NCI-H2196 treated with DMSO at 0.1 percent for 48 hours (cell line): ENCODE measurements around the gene LRFN4.

Experiments
- DNase-seq: peaks from one replicate; lab custom pipeline; 2025; ENCODE audit not compliant: unreplicated experiment; lab: John Stamatoyannopoulos, UW

Gene LRFN4

DNA sequence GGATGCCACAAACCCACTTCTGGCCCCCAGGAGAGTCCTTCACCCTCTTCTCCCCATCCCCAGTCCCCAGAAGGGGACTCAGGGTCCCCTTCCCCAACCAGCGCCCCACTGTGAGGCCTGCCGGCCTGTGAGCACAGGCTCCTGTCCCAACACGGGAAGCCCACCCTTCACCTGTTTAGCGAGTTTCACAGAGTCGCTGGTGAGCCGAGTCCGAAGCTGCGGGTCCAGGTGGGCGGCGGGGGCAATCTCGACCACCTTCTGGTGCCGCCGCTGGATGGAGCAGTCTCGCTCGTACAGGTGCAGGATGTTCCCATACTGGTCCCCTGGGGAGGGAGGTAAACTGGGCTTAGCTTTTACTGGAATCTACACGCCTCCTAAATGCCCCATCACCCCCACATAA, 13.3 kb downstream of the LRFN4 start:
- no peak for DNase-seq

DNA sequence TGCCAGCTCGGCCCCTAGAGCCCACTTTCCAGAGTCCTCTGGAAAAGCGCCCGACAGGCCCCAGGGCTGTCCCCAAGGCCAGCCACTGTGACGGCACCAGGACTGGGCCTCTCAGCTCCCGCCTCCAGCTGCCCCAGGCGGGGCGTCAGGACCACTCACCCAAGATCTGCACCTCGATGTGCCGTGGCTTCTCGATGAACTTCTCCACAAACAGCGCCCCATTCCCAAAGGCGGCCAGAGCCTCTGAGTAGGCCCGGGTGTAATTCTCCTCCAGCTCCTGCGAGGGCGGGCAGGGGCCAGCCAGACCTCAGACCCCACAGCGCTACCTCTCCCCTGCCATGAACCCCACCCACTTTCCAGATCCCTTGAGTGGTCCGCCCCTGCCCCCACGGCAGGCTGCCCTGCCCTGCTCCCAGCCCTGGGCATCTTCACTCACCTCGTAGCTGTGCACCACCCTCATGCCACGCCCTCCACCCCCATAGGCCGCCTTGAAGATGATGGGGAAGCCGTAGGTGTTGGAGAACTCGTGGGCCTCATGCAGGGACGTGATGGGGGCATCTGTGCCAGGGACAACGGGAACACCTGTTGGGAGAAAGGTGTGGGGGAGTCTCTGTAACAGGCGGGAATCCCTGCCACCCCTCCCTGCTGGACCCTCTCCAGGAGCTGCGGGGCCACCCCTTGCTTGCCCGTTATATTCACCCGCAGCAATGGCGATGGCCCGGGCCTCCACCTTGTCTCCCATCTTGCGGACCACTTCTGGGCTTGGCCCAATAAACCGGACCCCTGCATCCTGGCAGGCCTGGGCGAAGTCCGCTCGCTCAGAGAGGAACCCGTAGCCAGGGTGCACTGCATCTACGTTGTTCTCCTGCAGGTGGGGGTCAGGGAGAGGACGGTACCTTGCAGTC, 14.0 kb downstream of the LRFN4 start:
- no peak for DNase-seq

DNA sequence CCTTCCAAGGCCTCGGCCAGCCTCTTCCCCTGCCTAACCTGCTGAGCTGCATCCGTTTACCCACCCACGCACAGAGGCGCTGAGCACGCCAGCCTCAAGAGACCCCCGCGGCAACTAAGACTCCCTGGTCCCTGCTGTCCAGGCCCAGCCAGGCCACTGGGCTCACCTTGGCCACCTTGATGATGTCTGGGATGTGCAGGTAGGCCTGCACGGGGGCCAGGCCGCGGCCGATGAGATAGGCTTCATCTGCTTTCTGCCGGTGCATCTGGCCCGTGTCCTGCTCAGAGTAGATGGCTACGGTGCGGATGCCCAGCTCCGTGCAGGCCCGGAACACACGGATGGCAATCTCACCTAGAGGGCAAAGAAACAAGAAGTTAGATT, 14.6 kb downstream of the LRFN4 start:
- DNase-seq, result no peak

DNA sequence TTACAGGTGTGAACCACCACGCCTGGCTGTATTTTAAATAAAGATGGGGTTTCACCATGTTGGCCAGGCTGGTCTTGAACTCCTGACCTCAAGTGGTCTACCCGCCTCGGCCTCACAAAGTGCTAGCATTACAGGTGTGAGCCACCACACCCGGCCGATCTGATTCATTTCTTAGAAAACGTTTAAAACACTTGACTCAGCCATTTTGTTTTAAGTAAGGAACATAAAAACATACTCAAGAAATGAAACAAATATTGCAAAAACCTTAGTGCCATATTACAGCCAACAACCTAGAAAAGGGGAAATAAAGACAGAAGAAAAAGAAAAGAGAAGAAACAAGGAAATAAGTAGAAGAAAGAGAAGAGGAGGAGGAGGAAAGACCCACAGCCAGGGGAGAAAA, 17.4 kb downstream of the LRFN4 start:
- DNase-seq, result no peak

DNA sequence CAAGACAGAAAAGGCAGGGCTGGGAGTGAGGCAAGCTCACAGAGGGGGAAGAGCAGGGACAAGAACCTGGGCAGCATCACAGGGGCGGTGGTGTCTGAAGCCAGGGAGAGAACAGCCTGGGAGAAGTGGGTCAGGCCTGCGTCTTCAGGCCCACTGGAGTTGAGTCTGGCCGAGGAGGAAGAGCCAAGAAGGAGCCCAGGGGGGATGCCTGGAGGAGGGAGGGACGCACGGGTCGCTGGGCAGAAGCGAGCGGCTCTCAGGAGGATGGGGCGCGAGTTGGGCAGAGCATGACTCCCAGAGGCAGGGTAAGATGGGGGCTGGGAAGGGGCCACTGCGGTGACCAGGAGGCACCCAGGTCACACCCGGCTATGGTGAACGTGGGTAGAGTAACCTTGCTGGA, 18.5 kb downstream of the LRFN4 start:
- no peak for DNase-seq

DNA sequence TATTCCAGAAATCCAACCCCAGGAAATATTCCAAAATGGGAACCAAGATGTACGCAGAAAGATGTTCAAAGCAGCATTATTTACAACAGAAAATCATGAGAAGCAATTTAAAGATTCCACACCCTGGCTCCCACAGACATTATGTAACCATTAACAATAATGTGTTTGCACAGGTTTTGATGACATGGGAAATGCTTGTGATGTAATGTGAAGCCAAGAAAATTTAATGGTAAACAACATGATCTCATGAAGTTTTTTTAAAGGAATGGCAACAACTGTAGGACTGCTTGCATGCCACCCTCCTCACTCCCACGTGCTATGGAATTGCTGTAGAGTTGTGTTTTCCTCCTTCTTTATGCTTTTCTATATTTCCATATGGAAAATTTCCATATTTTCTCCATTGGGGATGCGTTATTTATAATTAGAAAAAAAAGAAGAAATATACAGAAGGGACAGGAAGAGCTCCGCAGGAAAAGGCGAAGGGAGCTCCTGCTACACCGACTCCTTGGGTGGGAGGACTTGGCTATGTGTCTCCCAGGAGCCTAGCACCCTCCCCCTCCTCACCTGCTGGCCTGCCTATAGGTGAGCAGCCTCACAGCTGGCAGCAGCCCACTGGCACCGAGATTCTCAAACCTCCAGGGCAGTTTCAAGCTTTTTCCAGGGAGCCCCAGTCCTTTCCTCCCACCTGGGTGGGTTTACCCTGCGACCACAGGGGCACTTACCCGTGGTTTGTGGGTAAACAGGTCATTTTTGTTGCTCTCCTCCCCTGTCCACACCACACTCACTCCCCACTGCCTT, 20.9 kb downstream of the LRFN4 start:
- no peak for DNase-seq

DNA sequence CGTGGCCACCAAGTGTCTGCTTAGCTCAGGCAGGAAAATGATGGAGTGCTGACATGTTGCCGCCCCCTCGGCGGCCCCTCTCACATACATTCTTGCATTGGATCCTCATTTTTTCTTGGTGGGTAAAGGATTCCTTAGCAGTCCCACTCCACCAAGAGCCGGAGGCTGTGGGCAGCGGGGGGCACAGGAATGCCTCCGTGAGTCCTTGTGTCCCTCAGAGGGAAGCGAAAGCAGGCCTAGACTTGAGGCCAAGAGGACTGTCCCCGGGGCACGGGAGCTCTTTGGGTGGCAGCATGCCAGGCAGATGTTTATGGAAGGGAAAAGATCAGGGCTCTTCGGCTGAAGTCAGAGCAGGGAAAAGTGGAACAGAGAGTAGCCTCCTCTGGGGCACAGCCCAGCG, 21.6 kb downstream of the LRFN4 start:
- DNase-seq, result no peak

DNA sequence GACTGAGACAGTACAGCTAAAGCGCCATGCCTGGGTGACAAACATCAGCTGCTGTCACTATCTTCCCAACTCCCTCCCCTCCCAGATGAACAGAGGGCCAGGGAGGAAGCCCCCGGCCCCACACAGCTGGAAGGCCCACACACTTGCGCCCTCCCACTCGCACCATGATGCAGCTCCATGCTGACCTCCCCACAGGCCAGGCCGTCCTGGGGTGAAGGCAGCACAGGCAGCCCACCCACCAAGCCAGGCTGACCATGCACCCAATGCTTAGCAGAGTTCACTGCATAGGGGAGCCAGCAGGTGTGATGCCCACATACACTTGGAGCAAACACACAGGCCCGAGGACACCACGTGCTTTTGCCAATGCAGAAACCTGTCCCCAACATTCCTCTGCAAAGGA, 22.1 kb downstream of the LRFN4 start:
- DNase-seq, result no peak

DNA sequence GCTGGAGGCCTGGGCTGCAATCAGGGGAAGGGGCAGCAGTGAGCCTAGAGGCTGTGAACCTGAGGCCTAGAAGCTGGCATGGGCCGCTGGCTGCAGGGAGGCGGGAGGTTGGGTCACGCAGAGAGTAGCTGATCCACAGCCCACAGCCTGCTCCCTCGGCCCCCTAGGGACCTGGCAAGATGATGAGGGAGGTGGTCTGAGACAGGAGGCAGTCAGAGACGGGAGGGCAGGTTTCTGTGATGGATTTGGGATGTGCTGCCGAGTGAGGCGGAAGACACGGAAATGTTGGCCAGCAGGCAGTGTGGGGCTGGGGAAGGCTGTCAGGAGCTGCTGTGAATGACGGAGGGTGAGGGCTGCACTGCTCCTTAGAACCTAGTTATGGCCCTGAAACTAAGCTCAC, 22.7 kb downstream of the LRFN4 start:
- DNase-seq, result no peak

DNA sequence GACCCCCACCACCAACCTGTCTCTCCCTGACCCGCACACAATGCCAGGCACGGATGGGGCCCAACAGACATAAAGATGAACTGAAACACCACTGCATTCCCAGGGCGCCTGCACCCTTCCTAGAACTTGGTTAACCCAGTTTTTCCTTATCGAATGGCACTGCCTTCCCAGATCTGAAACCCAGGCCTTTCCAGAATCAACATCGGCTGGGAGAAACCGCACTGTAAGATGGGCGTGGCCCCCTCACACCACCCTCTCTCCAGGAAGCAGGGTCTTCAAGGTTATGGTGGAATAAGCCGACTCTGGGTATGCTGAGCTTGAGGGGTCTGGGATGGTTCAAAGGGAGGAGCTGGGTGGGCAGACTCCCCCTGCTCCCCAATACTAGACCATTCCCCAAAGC, 23.1 kb downstream of the LRFN4 start:
- DNase-seq, result no peak

DNA sequence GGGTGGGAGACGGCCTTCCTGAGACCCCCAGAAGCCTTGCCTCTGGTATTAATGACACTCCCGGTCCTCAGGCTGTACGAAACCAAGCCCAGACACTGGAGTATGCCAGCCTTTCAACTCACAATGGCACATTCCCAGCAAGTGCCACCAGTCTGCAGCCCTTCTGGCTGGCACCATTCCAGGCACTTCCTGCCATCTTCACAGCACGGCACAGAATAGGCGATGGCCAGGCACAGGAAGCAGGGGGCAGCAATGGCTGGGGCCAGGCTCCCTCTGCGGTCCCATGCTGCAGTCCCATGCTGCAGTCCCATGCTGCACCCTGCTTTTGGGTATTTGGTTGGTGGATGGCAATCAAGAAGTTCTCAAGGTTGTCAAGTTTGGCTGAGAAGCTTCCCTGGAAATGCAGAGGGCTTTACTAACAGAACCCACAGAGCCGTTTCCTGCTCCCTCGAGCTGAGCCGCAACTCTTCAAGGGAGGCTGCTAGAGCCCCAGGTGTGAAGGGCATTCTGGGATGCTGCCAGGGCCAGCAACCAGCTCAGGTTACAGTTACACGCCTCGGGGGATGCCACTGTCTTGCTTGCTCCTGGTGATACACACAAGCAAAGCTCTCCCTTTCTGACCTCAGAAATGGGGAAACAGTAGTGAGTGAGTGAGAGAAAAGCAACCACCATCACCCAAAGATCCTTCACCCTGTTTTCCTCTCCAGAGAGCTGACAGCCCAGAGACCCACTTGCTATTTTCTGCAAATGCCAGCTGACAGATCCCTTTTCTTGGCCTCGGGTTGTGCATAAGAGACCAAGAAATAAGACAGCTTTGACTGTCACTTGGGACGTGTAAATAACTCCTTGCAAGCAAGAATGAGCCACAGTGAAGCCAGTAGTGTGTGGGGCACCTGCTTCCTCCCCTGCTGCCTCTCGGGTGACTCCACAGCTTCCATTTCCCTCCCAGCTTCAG, 23.9 kb downstream of the LRFN4 start:
- DNase-seq, result peak; percentile 70

DNA sequence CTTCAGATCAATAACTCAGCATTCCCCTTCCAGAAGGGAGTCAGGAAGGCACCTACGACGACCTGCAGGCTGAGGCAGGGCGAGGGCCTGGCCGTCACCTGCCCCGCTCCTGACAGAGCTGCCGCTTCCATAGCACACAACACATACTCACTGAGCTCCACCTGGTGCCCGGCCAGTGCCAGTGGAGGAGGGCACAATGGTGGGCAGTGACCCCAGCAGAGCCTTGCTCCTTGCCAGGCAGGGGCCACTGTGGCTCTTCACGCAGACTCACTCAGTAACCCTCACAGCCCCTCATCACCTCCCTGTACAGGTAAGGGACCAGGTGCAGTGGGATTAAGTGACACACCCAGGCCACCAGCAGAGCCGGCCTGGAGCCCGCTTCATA, 24.6 kb downstream of the LRFN4 start:
- DNase-seq, result no peak

DNA sequence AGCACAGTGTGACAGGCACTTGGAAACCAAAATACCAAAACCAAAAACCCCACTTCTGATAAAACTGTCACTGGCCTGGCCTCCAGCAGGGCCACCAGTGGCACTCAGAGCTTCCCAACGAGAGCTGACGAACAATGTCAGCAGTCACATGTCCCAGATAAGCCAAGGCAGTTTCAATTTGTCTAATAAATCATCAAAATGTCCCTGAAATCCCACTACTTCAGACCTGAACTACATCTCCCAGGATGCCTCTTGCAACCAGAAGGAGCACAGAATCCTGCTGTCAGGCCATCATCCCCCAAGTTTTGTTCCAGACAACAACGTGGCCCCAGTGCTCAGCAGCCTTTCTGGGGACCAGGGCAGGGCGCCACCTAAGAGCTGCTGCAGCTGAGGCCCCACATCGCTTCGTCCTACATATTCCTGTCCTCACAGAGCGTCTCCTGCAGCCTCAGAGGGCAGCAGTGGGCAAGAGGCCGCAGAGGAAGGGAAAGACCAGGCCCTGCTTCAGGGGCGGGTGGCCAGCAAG, 25.1 kb downstream of the LRFN4 start:
- no peak for DNase-seq

DNA sequence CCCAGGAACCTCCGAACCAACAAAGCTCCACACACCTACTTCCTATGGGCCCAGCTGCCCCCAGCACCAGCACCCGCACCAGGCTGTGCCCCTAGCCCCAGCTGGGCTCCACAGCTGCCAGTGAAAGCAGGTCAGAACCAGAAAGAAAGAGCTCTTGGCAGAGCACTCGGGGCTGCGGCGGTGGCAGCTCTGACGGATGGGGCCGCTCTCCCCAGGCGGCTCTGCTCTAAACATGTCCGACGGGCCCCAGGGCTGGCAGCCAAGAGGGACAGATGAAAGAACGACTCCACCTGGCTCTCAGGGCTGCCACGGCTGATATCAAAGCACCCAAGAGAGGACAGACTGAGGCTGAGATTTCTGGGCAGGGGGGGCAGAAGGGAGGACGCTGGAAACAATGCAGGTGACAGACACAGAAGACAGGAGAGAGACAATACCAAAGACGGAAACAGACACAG, 25.7 kb downstream of the LRFN4 start:
- DNase-seq, result peak; percentile 73

DNA sequence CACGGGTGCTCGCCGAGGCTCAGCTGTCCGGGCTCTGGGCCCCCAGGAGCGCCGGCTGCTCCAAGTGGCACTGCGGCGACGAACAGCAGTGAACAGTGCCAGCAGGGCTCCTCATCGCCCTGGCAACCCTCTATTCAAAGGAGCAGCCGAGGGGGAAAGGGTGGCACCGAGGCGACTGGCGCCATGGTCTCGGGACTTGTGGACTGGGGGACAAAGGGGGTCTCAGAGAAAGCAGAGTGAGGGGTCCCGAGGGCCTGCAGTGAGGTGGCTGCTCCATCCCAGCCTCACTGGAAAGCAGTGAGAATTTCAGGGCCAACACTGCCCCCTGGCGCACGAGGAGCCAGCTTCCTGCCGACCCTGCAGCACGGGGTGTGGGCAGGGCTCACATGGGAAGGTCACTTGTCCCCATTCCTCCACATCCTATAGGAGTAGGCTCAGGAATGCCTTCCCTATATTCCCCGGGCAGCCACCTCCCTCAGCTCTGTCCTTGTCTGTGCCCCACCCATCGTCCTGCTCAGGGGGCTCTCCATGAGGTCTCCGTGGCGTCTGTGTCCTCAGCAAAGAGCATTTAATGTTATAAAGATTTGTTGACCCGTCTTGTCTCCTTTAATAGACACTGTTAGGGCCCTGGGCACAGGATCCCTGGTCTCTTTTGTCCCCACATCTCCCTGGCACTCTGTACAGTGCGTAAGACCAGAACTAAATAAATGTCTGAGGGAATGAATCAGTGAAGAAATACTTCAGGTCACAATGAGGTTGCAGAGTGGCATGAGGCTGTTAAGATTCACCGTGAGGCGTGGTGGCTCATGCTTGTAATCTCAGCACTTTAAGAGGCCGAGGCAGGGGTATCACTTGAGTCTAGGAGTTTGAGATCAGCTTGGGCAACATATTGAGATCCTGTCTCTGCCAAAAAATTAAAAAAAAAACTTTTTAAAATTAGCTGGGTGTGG, 26.4 kb downstream of the LRFN4 start:
- DNase-seq, result peak; percentile 73

DNA sequence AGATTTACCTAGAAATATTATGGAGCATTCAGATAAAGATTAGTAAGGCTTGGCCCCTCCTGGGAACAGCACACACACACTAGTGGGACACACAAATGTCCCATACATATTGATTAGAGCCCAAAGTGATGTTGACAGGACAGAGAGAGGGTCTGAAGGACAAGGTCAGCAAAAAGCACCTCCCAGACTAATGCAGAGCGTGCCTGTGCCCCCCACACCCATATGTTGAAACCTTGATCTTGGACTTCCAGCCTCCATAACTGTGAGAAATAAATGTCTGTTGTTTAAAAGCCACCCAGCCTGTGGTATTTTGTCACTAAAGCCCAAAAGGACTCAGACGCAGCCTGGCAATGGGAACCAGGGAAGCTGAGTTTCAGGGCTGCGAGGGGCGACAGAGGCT, 27.6 kb downstream of the LRFN4 start:
- DNase-seq, result no peak

DNA sequence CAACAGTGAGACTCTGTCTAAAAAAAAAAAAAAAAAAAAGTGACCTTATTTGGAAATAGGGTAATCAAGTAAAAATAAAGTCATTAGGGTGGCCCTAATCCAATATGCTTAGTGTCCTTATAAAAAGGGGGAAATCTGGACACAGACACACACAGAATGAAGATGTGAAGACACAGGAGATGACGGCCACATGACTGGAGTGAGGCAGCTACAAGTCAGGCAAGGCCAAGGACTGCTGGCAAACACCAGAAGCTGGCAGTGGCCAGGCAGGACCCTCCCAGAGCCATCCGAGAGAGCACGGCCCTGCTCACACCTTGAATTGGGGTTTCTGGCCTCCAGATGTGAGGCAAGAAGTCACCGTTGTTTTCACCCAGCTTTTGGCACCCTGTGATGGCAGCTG, 28.6 kb downstream of the LRFN4 start:
- no peak for DNase-seq

DNA sequence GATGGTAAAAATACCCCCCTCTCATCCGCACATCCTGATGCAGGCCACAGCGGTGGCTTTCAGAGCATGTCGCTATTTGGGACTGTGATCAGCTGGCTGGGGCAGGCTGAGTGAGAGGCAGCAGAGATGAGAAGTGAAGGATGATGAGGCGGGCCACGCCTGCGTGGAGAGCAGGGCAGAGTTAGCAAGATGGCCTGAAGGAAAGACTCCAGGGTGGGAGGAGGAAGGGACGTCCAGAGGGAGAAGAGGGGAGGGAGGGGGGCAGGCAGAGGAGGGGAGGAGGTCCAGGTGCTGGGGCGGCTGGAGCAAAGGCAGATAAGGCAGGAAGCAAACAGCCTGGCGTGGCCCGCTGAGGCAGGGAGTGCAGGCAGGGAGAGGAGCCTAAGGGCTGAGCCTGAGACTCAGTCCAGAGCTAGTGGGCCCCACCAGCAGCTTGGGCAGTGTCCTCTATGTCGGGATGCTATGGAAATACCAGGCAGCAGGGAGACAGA, 29.1 kb downstream of the LRFN4 start:
- no peak for DNase-seq

DNA sequence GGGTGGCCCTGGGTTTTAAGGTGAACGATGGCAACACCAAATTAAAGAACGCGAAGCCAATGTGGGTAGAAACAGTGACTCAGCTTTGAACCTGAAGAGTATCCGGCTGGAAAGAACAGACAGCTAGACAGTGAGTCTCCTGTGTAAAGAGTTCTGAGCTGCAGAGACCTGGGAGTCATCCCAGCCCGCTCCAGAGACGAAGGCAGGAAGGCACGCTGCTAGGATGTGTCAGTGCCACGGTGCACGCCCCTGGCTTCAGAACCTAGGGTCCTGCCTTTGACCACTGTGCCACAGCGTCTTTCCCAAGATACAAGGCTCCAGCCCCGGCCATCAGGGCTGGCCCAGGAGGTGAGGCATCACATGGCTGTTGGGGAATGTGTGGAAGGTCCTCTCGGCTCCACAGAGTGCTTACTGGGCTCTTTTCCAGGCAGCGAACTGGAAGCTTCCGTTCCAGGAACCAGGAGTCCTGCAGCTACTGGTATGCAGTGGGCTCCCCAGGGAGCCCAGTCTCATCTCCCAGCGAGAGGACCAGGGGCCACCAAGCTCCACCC, 29.9 kb downstream of the LRFN4 start:
- no peak for DNase-seq
